ENCODE results near the gene GPR84. TPM values are rescaled to one million over a fixed set of nuclear protein-coding genes. Genes with fewer than 3 reads are reported as not detected.

The GPR84 gene
- total and polyA plus RNA-seq, 9 of the 15 experiments (the other 6 are each of a cell fraction or from before 2014, with no cell fraction given) = 0.07 to 0.18 (median 0.11) TPM; not detected in 5

GRCh38 chr12:54390668-54391551 is 26.6 kb upstream of the GPR84 start (continued):
- TF ChIP-seq CHCHD3 (CRISPR knock-in tag; IDR thresholded peaks at IDR 0.05) (no peak), ZNF589 (CRISPR knock-in tag; IDR thresholded peaks at IDR 0.05; ENCODE audit: low read depth) (no peak), RHOXF2B (CRISPR knock-in tag; conservative IDR thresholded peaks at IDR 0.05) (no peak), CTBP1 (IDR thresholded peaks at IDR 0.05; ENCODE audit: borderline replicate concordance) (peak; percentile 24; the same call in 1 of the 2 replicates), THRAP3 (IDR thresholded peaks at IDR 0.05; ENCODE audit: borderline replicate concordance) (no peak), BMI1 (IDR thresholded peaks at IDR 0.05; ENCODE audit: low read length) (no peak), EGR1 (conservative IDR thresholded peaks at IDR 0.05) (peak; percentile 95), SIN3A (IDR thresholded peaks at IDR 0.05; ENCODE audit: borderline replicate concordance in 2 of 2, control insufficient read depth in 1 of 2, low read depth in 2 of 2, low read length in 2 of 2) (peak in 1 of 2 experiments; percentile 28; a peak in 1 of 4 replicates), CHAMP1 (IDR thresholded peaks at IDR 0.05) (no peak), RB1 (IDR thresholded peaks at IDR 0.05; ENCODE audit: low read depth) (peak; percentile 87), GMEB1 (CRISPR knock-in tag; IDR thresholded peaks at IDR 0.05) (no peak), ZNF318 (IDR thresholded peaks at IDR 0.05; ENCODE audit: borderline replicate concordance in 1 of 2, low read depth in 1 of 2) (no peak), POLR2B (IDR thresholded peaks at IDR 0.05; ENCODE audit: low read depth, partially characterized antibody) (no peak), ARID1B (IDR thresholded peaks at IDR 0.05) (peak; percentile 82), POLR2G (IDR thresholded peaks at IDR 0.05; ENCODE audit: low read depth, low read length) (peak; percentile 63)

Data from K562 (cell line).